GM12892 (cell line): Measurements from ENCODE around the gene ARHGAP24.

Experiments
- POLR2A ChIP-seq: IDR thresholded peaks from 2 replicates; pipeline ENCODE4 v1.6.1; 2011; ENCODE audit warnings: low read depth, low read length, control low read depth
- POLR2AphosphoS5 ChIP-seq: IDR thresholded peaks from 2 replicates; pipeline ENCODE4 v1.6.1; 2011; ENCODE audit warnings: low read depth, low read length, control low read depth
- TAF1 ChIP-seq: IDR thresholded peaks from 2 replicates; pipeline ENCODE4 v1.6.1; 2011; ENCODE audit warnings: low read depth, mild to moderate bottlenecking, control low read depth, low read length, borderline replicate concordance

DNA sequence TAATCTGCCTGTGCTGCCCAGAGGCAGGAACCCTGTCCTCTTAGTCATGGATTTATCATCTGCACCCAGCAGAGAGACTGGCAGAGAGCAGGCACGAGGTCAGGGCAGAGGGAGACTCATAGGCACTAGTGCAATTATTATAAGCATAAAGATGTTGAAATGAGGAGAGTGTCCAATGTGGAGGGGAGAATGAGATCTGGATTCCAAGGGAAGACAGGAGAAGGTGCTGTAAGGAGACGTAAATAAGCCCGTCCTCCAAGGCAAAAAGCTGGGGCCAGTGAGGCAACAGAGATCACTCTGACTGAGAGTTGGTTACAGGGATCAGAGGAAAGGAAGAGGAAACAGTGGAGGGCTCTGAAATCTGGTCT is 478.7 kb downstream of the ARHGAP24 start:
- TF ChIP-seq POLR2A, result no peak
- no peak for TF ChIP-seq POLR2AphosphoS5
- no peak for TF ChIP-seq TAF1
